Neural crest cell (in vitro differentiated cells): ENCODE data around the gene ARHGAP10. TPM values are rescaled to one million over a fixed set of nuclear protein-coding genes. Genes with fewer than 3 reads are reported as not detected.

Experiments used
- DNase-seq: peaks from one replicate; pipeline ENCODE4 v3.0.0; 2021; ENCODE audit warnings: low read depth, mixed read lengths, low spot score
- H3K27ac Mint-ChIP-seq: one replicate; pipeline ENCODE4 v1.8.0; 2021; ENCODE audit warnings: mild to moderate bottlenecking, mixed read lengths; ENCODE audit not compliant: unreplicated experiment
- H3K27me3 Mint-ChIP-seq: 2 replicates; pipeline ENCODE4 v1.8.0; 2021; ENCODE audit warnings: low read depth, mild to moderate bottlenecking, mixed read lengths
- H3K36me3 Mint-ChIP-seq: 2 replicates; pipeline ENCODE4 v1.8.0; 2021; ENCODE audit warnings: low read depth, mild to moderate bottlenecking, mixed read lengths
- H3K4me1 Mint-ChIP-seq: 2 replicates; pipeline ENCODE4 v1.8.0; 2021; ENCODE audit warnings: mixed read lengths
- H3K4me3 Mint-ChIP-seq: one replicate; pipeline ENCODE4 v1.8.0; 2021; ENCODE audit warnings: mild to moderate bottlenecking, mixed read lengths
- H3K9me3 Mint-ChIP-seq: 2 replicates; pipeline ENCODE4 v1.8.0; 2021; ENCODE audit warnings: mixed read lengths
- total RNA-seq: library from RNA; stranded (reverse); gene quantifications from 2 replicates; pipeline ENCODE4 v1.2.1, GENCODE V29; 2021
- TF ChIP-seq, protein P1 (sequence below): fragments of 200-600 bp; sonication (generic); conservative IDR thresholded peaks from 2 replicates; pipeline ENCODE4 v1.5.0; 2021; ENCODE audit warnings: antibody characterized with exemption, mild to moderate bottlenecking

Gene ARHGAP10
- total RNA-seq, 1 donor from 2014 or later, result 4.0 TPM

DNA sequence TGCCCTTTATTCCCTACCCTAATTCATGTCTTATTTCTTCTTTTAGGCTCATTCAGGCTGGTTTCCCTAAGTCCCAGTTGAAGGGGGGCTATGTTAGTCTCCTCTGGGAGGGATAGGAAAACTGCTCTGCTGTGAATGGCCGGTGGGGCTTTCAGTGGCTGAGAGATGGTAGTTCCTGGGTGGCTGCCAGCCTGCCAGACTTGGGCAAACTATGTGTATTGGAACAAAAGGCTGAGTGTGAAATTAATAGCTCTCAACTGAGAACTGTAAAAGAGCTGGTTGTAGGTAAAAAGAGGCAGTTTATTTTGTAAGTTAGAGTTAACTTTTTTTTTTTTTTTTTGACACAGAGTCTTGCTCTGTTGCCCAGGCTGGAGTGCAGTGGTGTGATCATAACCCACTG lies 28.8 kb downstream of the ARHGAP10 start:
- Mint-ChIP-seq H3K36me3 (no peaks in the 10 kb centered on the region), H3K27ac (no peak overlapping the region), H3K9me3 (no peaks in the 10 kb centered on the region), H3K4me1 (no peaks in the 10 kb centered on the region), H3K4me3 (no peak overlapping the region), H3K27me3 (peaks cover 3% of the 10 kb centered on the region)
- no peak for DNase-seq
- TF ChIP-seq, protein P1, sequence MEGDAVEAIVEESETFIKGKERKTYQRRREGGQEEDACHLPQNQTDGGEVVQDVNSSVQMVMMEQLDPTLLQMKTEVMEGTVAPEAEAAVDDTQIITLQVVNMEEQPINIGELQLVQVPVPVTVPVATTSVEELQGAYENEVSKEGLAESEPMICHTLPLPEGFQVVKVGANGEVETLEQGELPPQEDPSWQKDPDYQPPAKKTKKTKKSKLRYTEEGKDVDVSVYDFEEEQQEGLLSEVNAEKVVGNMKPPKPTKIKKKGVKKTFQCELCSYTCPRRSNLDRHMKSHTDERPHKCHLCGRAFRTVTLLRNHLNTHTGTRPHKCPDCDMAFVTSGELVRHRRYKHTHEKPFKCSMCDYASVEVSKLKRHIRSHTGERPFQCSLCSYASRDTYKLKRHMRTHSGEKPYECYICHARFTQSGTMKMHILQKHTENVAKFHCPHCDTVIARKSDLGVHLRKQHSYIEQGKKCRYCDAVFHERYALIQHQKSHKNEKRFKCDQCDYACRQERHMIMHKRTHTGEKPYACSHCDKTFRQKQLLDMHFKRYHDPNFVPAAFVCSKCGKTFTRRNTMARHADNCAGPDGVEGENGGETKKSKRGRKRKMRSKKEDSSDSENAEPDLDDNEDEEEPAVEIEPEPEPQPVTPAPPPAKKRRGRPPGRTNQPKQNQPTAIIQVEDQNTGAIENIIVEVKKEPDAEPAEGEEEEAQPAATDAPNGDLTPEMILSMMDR, result no peak

DNA sequence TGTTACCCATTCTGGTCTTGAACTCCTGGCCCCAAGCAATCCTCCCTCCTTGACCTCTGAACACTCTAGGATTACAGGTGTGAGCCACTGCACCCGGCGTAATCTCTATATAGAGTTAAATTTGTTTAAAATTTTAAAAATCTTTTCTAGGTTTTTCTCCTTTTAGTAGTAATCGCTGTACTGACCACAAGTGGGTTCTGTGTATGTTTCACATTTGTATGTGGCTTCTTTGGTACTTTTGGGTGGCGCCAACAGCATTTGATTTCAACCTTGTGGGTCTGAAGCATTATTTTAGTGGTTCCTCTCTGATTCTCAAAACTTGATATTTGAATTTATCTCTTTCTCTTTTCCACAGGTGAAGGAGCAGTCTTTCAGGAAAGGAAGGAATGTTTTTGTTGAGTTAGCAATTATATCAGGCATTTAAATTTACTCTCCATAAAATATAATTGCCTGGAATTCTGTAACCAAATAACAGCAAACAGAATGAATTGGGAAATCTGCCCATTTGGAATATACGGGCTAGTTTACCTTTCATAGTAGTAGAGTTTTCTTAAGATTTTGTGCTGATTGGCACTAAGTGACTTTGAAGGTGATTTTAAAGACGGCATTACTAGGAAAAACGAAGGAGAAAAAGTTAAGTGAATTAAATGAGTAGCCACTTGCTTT lies 29.5 kb downstream of the ARHGAP10 start:
- Mint-ChIP-seq H3K36me3 (no peaks in the 10 kb centered on the region), H3K27ac (no peak overlapping the region), H3K27me3 (peaks cover 3% of the 10 kb centered on the region), H3K4me3 (no peak overlapping the region), H3K4me1 (no peaks in the 10 kb centered on the region), H3K9me3 (no peaks in the 10 kb centered on the region)
- TF ChIP-seq, protein P1, result no peak
- DNase-seq, result no peak

DNA sequence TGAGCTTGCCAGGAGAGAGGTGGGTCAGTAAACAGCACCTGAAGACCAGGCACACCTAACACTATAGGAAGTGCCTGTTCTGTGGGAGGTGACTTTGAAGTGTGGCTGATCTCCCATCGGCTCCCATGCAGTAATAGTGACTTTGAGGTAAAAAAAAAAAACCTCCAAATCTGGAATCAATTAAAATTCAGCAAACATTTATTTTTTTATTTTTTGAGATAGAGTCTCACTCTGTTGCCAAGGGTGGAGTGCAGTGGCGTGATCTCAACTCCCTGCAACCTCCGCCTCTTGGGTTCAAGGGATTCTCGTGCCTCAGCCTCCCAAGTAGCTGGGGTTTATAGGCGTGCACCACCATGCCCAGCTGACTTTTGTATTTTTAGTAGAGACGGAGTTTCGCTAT lies 32.4 kb downstream of the ARHGAP10 start:
- Mint-ChIP-seq H3K4me3 (no peak overlapping the region), H3K4me1 (no peaks in the 10 kb centered on the region), H3K27me3 (peaks cover 3% of the 10 kb centered on the region), H3K9me3 (no peaks in the 10 kb centered on the region), H3K36me3 (no peaks in the 10 kb centered on the region), H3K27ac (no peak overlapping the region)
- TF ChIP-seq, protein P1, result no peak
- no peak for DNase-seq

DNA sequence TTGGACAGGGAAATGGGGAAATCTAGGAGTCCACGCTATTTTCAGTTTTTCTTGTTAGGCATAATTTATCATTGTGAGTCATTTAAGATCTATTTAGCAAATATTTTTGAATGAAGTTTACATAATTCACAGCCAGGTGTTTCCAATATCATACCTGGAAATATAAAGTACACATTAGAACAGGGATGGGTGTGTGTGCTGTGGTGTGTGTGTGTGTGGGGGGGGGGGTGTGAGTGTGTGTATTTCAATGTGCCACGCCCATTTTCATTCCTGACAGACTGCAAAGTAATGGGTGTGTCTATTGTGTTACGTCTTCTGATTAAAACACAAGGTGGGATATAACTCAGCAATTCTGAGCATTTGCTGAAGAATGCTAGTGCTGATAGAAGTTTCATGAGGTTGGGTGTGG lies 33.2 kb downstream of the ARHGAP10 start:
- Mint-ChIP-seq H3K27ac (no peak overlapping the region), H3K9me3 (no peaks in the 10 kb centered on the region), H3K27me3 (peaks cover 3% of the 10 kb centered on the region), H3K4me1 (no peaks in the 10 kb centered on the region), H3K36me3 (no peaks in the 10 kb centered on the region), H3K4me3 (no peak overlapping the region)
- TF ChIP-seq, protein P1, result no peak
- no peak for DNase-seq

DNA sequence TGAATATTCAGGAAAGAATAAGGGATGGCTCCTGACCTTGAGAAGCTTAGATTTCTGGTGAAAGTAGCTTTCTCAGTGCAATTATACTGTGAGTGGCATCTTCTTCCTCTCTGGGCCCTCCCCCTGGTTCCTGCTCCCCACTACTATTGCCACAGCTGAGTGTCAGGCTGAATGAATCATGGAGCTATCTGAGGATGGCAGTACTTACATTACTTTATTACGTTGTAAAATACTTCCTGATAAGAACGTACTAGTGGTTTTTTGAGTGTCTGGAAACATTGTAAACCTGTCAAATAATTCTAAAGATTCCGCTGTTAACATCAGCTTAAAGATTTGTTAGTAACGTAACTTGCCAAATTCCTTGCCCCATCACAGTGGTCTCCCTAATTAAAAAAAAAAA lies 36.2 kb downstream of the ARHGAP10 start:
- H3K9me3 Mint-ChIP-seq, result no peaks in the 10 kb centered on the region
- peaks cover 2% of the 10 kb centered on the region for H3K27me3 Mint-ChIP-seq
- no peak for DNase-seq
- no peak overlapping the region for H3K27ac Mint-ChIP-seq
- no peaks in the 10 kb centered on the region for H3K36me3 Mint-ChIP-seq
- no peak overlapping the region for H3K4me3 Mint-ChIP-seq
- TF ChIP-seq, protein P1, result no peak
- H3K4me1 Mint-ChIP-seq, result no peaks in the 10 kb centered on the region
